Neural cell (in vitro differentiated cells): ENCODE results near the gene RERE. TPM values are rescaled to one million over a fixed set of nuclear protein-coding genes. Genes with fewer than 3 reads are reported as not detected.

Source experiments
- H2AFZ ChIP-seq: fragments of 200-600, 300-800 bp; sonication (generic), shearing (Covaris generic); 2 replicates; pipeline ENCODE4 v1.6.0; 2014; ENCODE audit warnings: low read depth, mild to moderate bottlenecking, antibody characterized with exemption, low read length, moderate library complexity
- H3F3A ChIP-seq: fragments of 200-600 bp; shearing (Covaris generic); 2 replicates; pipeline ENCODE4 v1.6.1; 2016; ENCODE audit warnings: mild to moderate bottlenecking, moderate library complexity, mixed read lengths, antibody characterized with exemption, low read length; ENCODE audit not compliant: insufficient read depth, poor library complexity, severe bottlenecking
- H3K27ac ChIP-seq: fragments of 200-600, 300-800 bp; sonication (generic), shearing (Covaris generic); 2 replicates; pipeline ENCODE4 v1.5.1; 2014; ENCODE audit warnings: mild to moderate bottlenecking, low read length, moderate library complexity
- H3K27me3 ChIP-seq: fragments of 300-800, 200-600 bp; sonication (generic), shearing (Covaris generic); 2 replicates; pipeline ENCODE4 v1.6.0; 2014; ENCODE audit warnings: mild to moderate bottlenecking, low read depth, low read length, moderate library complexity; ENCODE audit not compliant: insufficient read depth
- H3K36me3 ChIP-seq: fragments of 300-800, 200-600 bp; sonication (generic), shearing (Covaris generic); 2 replicates; pipeline ENCODE4 v1.5.1; 2014; ENCODE audit warnings: mild to moderate bottlenecking, antibody characterized with exemption, low read length, moderate library complexity; ENCODE audit not compliant: insufficient read depth
- H3K4me2 ChIP-seq: fragments of 300-800, 200-600 bp; sonication (generic), shearing (Covaris generic); 2 replicates; pipeline ENCODE4 v1.6.0; 2014; ENCODE audit warnings: mild to moderate bottlenecking, low read length
- H3K4me3 ChIP-seq: fragments of 300-800, 200-600 bp; sonication (generic), shearing (Covaris generic); 2 replicates; pipeline ENCODE4 v1.5.1; 2014; ENCODE audit warnings: mild to moderate bottlenecking, low read length, moderate library complexity
- H3K79me2 ChIP-seq: fragments of 200-600 bp; shearing (Covaris generic); replicated peaks from 2 replicates; pipeline ENCODE4 v1.6.0; 2014; ENCODE audit warnings: mild to moderate bottlenecking, low read length, moderate library complexity; ENCODE audit not compliant: insufficient read depth
- H3K9ac ChIP-seq: fragments of 300-800, 200-600 bp; sonication (generic), shearing (Covaris generic); 2 replicates; pipeline ENCODE4 v1.6.1; 2016; ENCODE audit warnings: mild to moderate bottlenecking, low read length, mixed read lengths
- H3K9me2 ChIP-seq: fragments of 200-600 bp; shearing (Covaris generic); 2 replicates; pipeline ENCODE4 v1.6.1; 2016; ENCODE audit warnings: mild to moderate bottlenecking, low read length, mixed read lengths; ENCODE audit not compliant: insufficient read depth
- H3K9me3 ChIP-seq: fragments of 200-600, 300-800 bp; sonication (generic), shearing (Covaris generic); 2 replicates; pipeline ENCODE4 v1.6.1; 2016; ENCODE audit warnings: mild to moderate bottlenecking, mixed run types, low read length, moderate library complexity, mixed read lengths
- H4K20me1 ChIP-seq: fragments of 200-600 bp; shearing (Covaris generic); 2 replicates; pipeline ENCODE4 v1.6.1; 2016; ENCODE audit warnings: mild to moderate bottlenecking, mixed run types; ENCODE audit not compliant: insufficient read depth
- EP300 ChIP-seq: fragments of 450-650 bp; conservative IDR thresholded peaks from 2 replicates; pipeline ENCODE4 v1.6.1; 2014; ENCODE audit warnings: antibody characterized with exemption, mild to moderate bottlenecking, moderate library complexity; ENCODE audit not compliant: poor library complexity, severe bottlenecking
- MXI1 ChIP-seq: fragments of 450-650 bp; conservative IDR thresholded peaks from 2 replicates; pipeline ENCODE4 v1.6.1; 2014; ENCODE audit warnings: antibody characterized with exemption, mild to moderate bottlenecking; ENCODE audit not compliant: poor library complexity, severe bottlenecking
- POLR2AphosphoS5 ChIP-seq: IDR thresholded peaks from 2 replicates; pipeline ENCODE4 v1.6.1; 2012
- RAD21 ChIP-seq: fragments of 450-650 bp; conservative IDR thresholded peaks from 2 replicates; pipeline ENCODE4 v1.6.1; 2014; ENCODE audit warnings: antibody characterized with exemption, mild to moderate bottlenecking, moderate library complexity
- SMC3 ChIP-seq: fragments of 450-650 bp; conservative IDR thresholded peaks from 2 replicates; pipeline ENCODE4 v1.6.1; 2014; ENCODE audit warnings: antibody characterized with exemption, mild to moderate bottlenecking, moderate library complexity; ENCODE audit not compliant: poor library complexity
- TAF1 ChIP-seq: IDR thresholded peaks from 2 replicates; pipeline ENCODE4 v1.6.1; 2012; ENCODE audit warnings: low read depth
- polyA plus RNA-seq: library from polyadenylated mRNA; depleted of rRNA; stranded (reverse); fragments of >200 nt; gene quantifications from 2 replicates; pipeline ENCODE4 v1.2.3, GENCODE V29; 2014
- TF ChIP-seq, protein P1 (sequence below): IDR thresholded peaks from 2 replicates; pipeline ENCODE4 v1.6.1; 2012; ENCODE audit warnings: borderline replicate concordance
- TF ChIP-seq, protein P2 (sequence below): fragments of 450-650 bp; IDR thresholded peaks from 2 replicates; pipeline ENCODE4 v1.5.1; 2014; ENCODE audit warnings: antibody characterized with exemption, mild to moderate bottlenecking, moderate library complexity; ENCODE audit not compliant: poor library complexity, severe bottlenecking

The RERE gene
- polyA plus RNA-seq, 1 donor from 2014 or later, result 21.0 TPM

DNA sequence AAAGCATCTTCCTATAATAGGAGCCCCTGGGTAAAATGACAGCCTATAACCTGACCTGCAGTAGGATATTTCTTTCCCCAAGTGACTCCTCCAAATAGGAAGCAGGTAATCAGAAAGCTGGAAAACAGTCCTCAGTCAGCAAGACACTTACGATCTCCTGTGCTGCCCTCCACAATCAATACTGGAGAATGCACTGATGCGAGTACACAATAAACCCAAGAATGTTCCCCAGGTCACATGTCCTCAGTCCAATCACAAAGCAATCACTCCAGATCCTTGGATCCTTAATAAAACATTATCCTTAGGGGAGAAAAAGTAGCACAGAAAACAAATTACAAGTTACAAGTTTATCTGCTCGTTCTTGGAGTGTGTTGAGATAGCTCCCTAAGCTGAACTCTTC is 266.4 kb downstream of the RERE start:
- no peak overlapping the region for H3K4me2 ChIP-seq
- no peaks in the 10 kb centered on the region for H3K9me3 ChIP-seq
- no peak for TF ChIP-seq RAD21
- TF ChIP-seq TAF1, result no peak
- TF ChIP-seq, protein P1, sequence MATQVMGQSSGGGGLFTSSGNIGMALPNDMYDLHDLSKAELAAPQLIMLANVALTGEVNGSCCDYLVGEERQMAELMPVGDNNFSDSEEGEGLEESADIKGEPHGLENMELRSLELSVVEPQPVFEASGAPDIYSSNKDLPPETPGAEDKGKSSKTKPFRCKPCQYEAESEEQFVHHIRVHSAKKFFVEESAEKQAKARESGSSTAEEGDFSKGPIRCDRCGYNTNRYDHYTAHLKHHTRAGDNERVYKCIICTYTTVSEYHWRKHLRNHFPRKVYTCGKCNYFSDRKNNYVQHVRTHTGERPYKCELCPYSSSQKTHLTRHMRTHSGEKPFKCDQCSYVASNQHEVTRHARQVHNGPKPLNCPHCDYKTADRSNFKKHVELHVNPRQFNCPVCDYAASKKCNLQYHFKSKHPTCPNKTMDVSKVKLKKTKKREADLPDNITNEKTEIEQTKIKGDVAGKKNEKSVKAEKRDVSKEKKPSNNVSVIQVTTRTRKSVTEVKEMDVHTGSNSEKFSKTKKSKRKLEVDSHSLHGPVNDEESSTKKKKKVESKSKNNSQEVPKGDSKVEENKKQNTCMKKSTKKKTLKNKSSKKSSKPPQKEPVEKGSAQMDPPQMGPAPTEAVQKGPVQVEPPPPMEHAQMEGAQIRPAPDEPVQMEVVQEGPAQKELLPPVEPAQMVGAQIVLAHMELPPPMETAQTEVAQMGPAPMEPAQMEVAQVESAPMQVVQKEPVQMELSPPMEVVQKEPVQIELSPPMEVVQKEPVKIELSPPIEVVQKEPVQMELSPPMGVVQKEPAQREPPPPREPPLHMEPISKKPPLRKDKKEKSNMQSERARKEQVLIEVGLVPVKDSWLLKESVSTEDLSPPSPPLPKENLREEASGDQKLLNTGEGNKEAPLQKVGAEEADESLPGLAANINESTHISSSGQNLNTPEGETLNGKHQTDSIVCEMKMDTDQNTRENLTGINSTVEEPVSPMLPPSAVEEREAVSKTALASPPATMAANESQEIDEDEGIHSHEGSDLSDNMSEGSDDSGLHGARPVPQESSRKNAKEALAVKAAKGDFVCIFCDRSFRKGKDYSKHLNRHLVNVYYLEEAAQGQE, result no peak
- TF ChIP-seq, protein P2, sequence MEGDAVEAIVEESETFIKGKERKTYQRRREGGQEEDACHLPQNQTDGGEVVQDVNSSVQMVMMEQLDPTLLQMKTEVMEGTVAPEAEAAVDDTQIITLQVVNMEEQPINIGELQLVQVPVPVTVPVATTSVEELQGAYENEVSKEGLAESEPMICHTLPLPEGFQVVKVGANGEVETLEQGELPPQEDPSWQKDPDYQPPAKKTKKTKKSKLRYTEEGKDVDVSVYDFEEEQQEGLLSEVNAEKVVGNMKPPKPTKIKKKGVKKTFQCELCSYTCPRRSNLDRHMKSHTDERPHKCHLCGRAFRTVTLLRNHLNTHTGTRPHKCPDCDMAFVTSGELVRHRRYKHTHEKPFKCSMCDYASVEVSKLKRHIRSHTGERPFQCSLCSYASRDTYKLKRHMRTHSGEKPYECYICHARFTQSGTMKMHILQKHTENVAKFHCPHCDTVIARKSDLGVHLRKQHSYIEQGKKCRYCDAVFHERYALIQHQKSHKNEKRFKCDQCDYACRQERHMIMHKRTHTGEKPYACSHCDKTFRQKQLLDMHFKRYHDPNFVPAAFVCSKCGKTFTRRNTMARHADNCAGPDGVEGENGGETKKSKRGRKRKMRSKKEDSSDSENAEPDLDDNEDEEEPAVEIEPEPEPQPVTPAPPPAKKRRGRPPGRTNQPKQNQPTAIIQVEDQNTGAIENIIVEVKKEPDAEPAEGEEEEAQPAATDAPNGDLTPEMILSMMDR, result no peak
- no peak for TF ChIP-seq SMC3
- TF ChIP-seq MXI1, result no peak
- no peak for TF ChIP-seq POLR2AphosphoS5
- no peak for TF ChIP-seq EP300
- H3K9me2 ChIP-seq, result no peaks in the 10 kb centered on the region
- H3K36me3 ChIP-seq, result no peaks in the 10 kb centered on the region
- peaks cover 26% of the 10 kb centered on the region for H3K79me2 ChIP-seq
- no peak overlapping the region for H3K27ac ChIP-seq
- peaks cover 5% of the 10 kb centered on the region for H4K20me1 ChIP-seq
- H3K9ac ChIP-seq, result no peak overlapping the region
- no peak overlapping the region for H2AFZ ChIP-seq
- no peaks in the 10 kb centered on the region for H3K27me3 ChIP-seq
- peaks cover 3% of the 10 kb centered on the region for H3F3A ChIP-seq
- H3K4me3 ChIP-seq, result no peak overlapping the region

DNA sequence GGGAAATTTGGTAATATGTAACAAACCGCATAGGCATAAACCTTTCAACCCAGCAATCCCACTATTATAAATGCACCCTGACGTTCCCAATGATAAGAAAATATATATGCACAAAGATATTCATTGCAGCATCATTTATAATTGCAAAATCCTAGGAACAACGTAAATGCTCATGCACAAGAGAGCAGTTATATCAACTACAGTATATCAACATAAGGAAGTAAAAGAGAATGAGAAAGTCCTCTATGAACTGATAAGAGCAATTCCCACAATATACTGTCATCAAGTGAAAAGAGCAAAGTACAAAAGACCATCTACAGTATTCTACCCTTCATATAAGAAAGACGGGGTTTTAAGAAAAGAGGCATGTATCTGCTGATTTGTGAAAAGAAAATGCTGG is 269.6 kb downstream of the RERE start:
- Histone ChIP-seq H3K27me3 (no peaks in the 10 kb centered on the region), H3K9ac (no peak overlapping the region), H3K4me2 (no peak overlapping the region), H3K9me2 (no peaks in the 10 kb centered on the region), H3K79me2 (peaks cover 34% of the 10 kb centered on the region), H4K20me1 (peaks cover 5% of the 10 kb centered on the region), H3K4me3 (no peak overlapping the region), H3K27ac (no peak overlapping the region), H3K9me3 (peaks cover 6% of the 10 kb centered on the region), H3F3A (peaks cover 3% of the 10 kb centered on the region), H2AFZ (no peak overlapping the region), H3K36me3 (peaks cover 8% of the 10 kb centered on the region)
- TF ChIP-seq, protein P1, result no peak
